ENCODE results near the gene GATA3. TPM values are rescaled to one million over a fixed set of nuclear protein-coding genes. Genes with fewer than 3 reads are reported as not detected.

Gene GATA3
- total RNA-seq, 5 donors from 2014 or later (not counting 1 experiment from before 2014, with no cell fraction given) = 47.2 to 98.1 (median 59.9) TPM

DNA sequence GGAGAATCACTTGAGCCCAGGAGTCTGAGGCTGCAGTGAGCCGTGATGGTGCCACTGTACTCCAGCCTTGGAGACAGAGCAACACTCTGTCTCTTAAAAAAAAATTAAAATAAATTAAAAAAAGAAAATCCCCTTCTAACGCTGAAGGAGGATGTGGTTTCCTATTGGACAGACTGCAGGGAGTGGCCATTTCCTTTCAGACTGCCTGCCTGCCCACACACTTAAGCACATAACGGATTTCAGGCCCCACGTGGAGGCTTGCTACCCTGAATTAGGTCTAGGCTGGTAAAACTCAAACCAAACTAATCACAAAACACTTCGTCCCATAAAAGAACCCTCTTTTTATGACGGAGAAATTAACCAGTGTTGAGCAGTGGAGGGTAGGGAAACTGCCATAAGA lies 34.0 kb downstream of the GATA3 start:
- Histone ChIP-seq H3K4me3 (ENCODE audit: control insufficient read depth in 1 of 2, extremely low read depth in 1 of 2, low read length in 1 of 2) (no peak overlapping the region), H3K27me3 (replicated peaks in 1 of 2; ENCODE audit: control insufficient read depth in 2 of 2, extremely low read depth in 1 of 2, insufficient read depth in 2 of 2, low read length in 1 of 2) (no peaks in the 10 kb centered on the region), H3K36me3 (ENCODE audit: control insufficient read depth in 2 of 2, extremely low read depth in 1 of 2, insufficient read depth in 1 of 2, low read length in 1 of 2) (peaks cover 0 to 2% of the 10 kb centered on the region in 2 donors), H3K9me3 (no peaks in the 10 kb centered on the region), H3K4me1 (ENCODE audit: control insufficient read depth in 1 of 2, extremely low read depth in 1 of 2, insufficient read depth in 2 of 2, low read length in 2 of 2) (peaks cover 10 to 25% of the 10 kb centered on the region in 2 experiments), H3K27ac (ENCODE audit: low read length) (peak overlapping the region; percentile 44)
- DNase-seq (peak in 32 of 35 experiments; percentile 14 to 72 (median 39)), ATAC-seq (replicated peaks in 1 of 4) (peak; percentile 84 to 98 (median 97))
- CTCF ChIA-PET = no interaction called here
- no peaks in the 10 kb centered on the region for H3K27me3 Mint-ChIP-seq
- H3K4me3 Mint-ChIP-seq = no peak overlapping the region
- H3K9me3 Mint-ChIP-seq = no peaks in the 10 kb centered on the region
- peaks cover 20 to 27% (median 22%) of the 10 kb centered on the region in 3 donors for H3K4me1 Mint-ChIP-seq
- H3K27ac Mint-ChIP-seq = no peak overlapping the region
- peaks cover 10% of the 10 kb centered on the region for H3K36me3 Mint-ChIP-seq
- POLR2A ChIA-PET = no interaction called here
- WGBS (ENCODE audit: insufficient coverage) = no CpG with 5 or more reads among the region's 6 CpGs

DNA sequence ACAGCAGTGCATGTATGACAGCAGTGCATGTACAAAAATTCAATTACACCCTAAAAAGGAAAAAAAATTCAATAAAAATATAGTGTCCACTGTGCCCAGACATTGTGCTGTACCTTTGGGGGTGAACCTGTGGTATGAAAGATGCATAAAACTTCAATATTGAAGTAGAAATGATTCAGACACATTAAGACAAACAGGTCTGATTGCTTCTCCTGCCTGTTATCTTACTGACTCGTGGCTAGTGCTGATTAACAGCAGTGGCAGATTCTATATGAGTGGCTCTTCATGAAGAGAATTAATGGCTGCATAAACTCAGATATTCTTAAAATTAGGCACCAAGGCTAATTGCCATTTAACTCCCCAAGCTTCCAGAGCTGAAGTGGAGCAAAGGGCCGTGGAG lies 37.9 kb downstream of the GATA3 start:
- H3K27ac Mint-ChIP-seq = no peak overlapping the region
- no peak overlapping the region for H3K4me3 Mint-ChIP-seq
- ChIA-PET CTCF (no interaction called here), POLR2A (interaction anchor here in 1 of 2 donors (0.5 kb wide), 1 partner anchor 38 kb away, joined by 6 read pairs; the partner anchor contains the start of gene GATA3)
- no peak overlapping the region for H3K27ac ChIP-seq (ENCODE audit: low read length)
- DNase-seq (no peak), ATAC-seq (replicated peaks in 1 of 4) (no peak)
- no peaks in the 10 kb centered on the region for H3K36me3 ChIP-seq (ENCODE audit: control insufficient read depth in 2 of 2, extremely low read depth in 1 of 2, insufficient read depth in 1 of 2, low read length in 1 of 2)
- no peaks in the 10 kb centered on the region for H3K9me3 ChIP-seq
- WGBS (ENCODE audit: insufficient coverage) = no CpG with 5 or more reads among the region's 2 CpGs
- no peaks in the 10 kb centered on the region for H3K27me3 ChIP-seq (replicated peaks in 1 of 2; ENCODE audit: control insufficient read depth in 2 of 2, extremely low read depth in 1 of 2, insufficient read depth in 2 of 2, low read length in 1 of 2)
- no peaks in the 10 kb centered on the region for H3K9me3 Mint-ChIP-seq
- no peaks in the 10 kb centered on the region for H3K27me3 Mint-ChIP-seq
- H3K4me1 Mint-ChIP-seq = peaks cover 15 to 19% (median 19%) of the 10 kb centered on the region in 3 donors
- H3K4me1 ChIP-seq (ENCODE audit: control insufficient read depth in 1 of 2, extremely low read depth in 1 of 2, insufficient read depth in 2 of 2, low read length in 2 of 2) = peaks cover 8 to 21% of the 10 kb centered on the region in 2 experiments
- no peak overlapping the region for H3K4me3 ChIP-seq (ENCODE audit: control insufficient read depth in 1 of 2, extremely low read depth in 1 of 2, low read length in 1 of 2)
- H3K36me3 Mint-ChIP-seq = peaks cover 14% of the 10 kb centered on the region

DNA sequence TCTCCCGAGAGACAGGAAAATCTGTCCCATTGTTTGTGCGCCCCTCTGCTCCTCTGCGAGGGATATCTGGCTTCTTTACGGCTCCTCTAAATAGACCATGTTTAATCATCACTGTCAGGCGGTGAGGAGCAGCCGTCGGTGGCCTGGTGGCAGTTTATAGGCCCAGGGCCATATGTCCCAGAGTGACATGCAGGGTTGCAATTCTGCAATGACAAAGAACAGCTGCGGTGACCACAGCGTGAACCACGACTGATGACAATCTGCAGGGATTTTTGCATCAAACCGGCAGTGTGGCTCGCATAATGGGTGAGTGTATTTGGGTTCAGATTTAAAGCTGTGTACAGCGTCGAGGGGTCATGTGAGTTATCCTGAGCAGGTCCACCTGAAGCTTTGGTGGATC lies 41.5 kb downstream of the GATA3 start:
- DNase-seq (no peak), ATAC-seq (replicated peaks in 1 of 4) (no peak)
- Histone ChIP-seq H3K27ac (ENCODE audit: low read length) (no peak overlapping the region), H3K4me1 (ENCODE audit: control insufficient read depth in 1 of 2, extremely low read depth in 1 of 2, insufficient read depth in 2 of 2, low read length in 2 of 2) (no peaks in the 10 kb centered on the region), H3K9me3 (no peaks in the 10 kb centered on the region), H3K36me3 (ENCODE audit: control insufficient read depth in 2 of 2, extremely low read depth in 1 of 2, insufficient read depth in 1 of 2, low read length in 1 of 2) (no peaks in the 10 kb centered on the region), H3K27me3 (replicated peaks in 1 of 2; ENCODE audit: control insufficient read depth in 2 of 2, extremely low read depth in 1 of 2, insufficient read depth in 2 of 2, low read length in 1 of 2) (no peaks in the 10 kb centered on the region), H3K4me3 (ENCODE audit: control insufficient read depth in 1 of 2, extremely low read depth in 1 of 2, low read length in 1 of 2) (no peak overlapping the region)
- Mint-ChIP-seq H3K4me3 (no peak overlapping the region), H3K9me3 (no peaks in the 10 kb centered on the region), H3K27me3 (no peaks in the 10 kb centered on the region), H3K4me1 (peaks cover 0 to 6% (median 0%) of the 10 kb centered on the region in 3 donors), H3K36me3 (peaks cover 14% of the 10 kb centered on the region), H3K27ac (no peak overlapping the region)
- ChIA-PET POLR2A (no interaction called here), CTCF (no interaction called here)
- WGBS (ENCODE audit: insufficient coverage) = 59% methylated on average over 11 of the region's 14 CpGs

DNA sequence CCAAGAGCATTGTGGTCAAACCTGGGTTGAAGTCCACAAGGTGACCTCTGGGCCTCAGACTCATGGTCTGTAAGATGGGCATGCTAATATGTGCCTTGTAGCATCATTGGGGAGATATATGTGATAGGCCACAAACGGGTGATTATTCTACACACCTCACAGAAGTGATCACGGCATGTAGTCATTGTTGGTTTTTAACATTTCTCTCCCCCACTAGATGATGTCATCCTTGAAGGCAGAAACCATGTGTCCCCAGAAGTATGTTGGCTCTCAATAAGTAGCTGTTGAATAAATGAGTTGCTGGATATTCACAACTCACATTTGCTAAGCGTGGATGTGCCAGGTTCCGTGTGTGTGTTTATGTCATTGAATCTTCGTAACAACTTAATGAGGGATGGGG lies 42.4 kb downstream of the GATA3 start:
- H3K9me3 ChIP-seq = no peaks in the 10 kb centered on the region
- H3K36me3 Mint-ChIP-seq = peaks cover 14% of the 10 kb centered on the region
- H3K27me3 Mint-ChIP-seq = no peaks in the 10 kb centered on the region
- ChIA-PET POLR2A (interaction anchor here in 1 of 2 donors (0.5 kb wide), 1 partner anchor 36 kb away, joined by 5 read pairs; no protein-coding TSS in a partner anchor), CTCF (no interaction called here)
- no peaks in the 10 kb centered on the region for H3K27me3 ChIP-seq (replicated peaks in 1 of 2; ENCODE audit: control insufficient read depth in 2 of 2, extremely low read depth in 1 of 2, insufficient read depth in 2 of 2, low read length in 1 of 2)
- no peak for DNase-seq
- H3K4me1 ChIP-seq (ENCODE audit: control insufficient read depth in 1 of 2, extremely low read depth in 1 of 2, insufficient read depth in 2 of 2, low read length in 2 of 2) = no peaks in the 10 kb centered on the region
- no peak overlapping the region for H3K27ac Mint-ChIP-seq
- no peak overlapping the region for H3K4me3 ChIP-seq (ENCODE audit: control insufficient read depth in 1 of 2, extremely low read depth in 1 of 2, low read length in 1 of 2)
- ATAC-seq (replicated peaks in 1 of 4) = no peak
- no peaks in the 10 kb centered on the region for H3K36me3 ChIP-seq (ENCODE audit: control insufficient read depth in 2 of 2, extremely low read depth in 1 of 2, insufficient read depth in 1 of 2, low read length in 1 of 2)
- H3K9me3 Mint-ChIP-seq = no peaks in the 10 kb centered on the region
- WGBS (ENCODE audit: insufficient coverage) = no CpG with 5 or more reads among the region's 5 CpGs
- no peak overlapping the region for H3K27ac ChIP-seq (ENCODE audit: low read length)
- peaks cover 0 to 3% (median 0%) of the 10 kb centered on the region in 3 donors for H3K4me1 Mint-ChIP-seq
- no peak overlapping the region for H3K4me3 Mint-ChIP-seq

DNA sequence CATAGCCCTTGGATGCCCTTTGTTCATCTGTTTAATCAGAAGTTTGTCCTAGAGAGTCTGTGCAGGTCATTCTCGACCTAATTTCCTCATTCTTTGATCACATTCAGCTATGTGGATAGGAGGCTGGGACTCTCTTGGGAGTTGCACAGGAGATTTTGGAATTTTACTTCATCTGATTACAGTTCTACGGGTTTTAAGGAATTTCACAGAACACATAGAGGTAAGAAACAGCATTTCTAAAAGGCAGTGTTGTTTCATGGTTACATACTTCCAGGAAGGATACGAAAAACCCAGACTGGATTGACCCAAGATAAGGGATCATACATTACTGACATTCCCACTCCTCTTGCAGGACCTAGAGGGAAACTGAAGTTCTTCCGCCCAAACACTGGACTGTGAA lies 45.9 kb downstream of the GATA3 start:
- Histone ChIP-seq H3K4me1 (ENCODE audit: control insufficient read depth in 1 of 2, extremely low read depth in 1 of 2, insufficient read depth in 2 of 2, low read length in 2 of 2) (peaks cover 0 to 5% of the 10 kb centered on the region in 2 experiments), H3K27ac (ENCODE audit: low read length) (no peak overlapping the region), H3K9me3 (no peaks in the 10 kb centered on the region), H3K27me3 (replicated peaks in 1 of 2; ENCODE audit: control insufficient read depth in 2 of 2, extremely low read depth in 1 of 2, insufficient read depth in 2 of 2, low read length in 1 of 2) (no peaks in the 10 kb centered on the region), H3K36me3 (ENCODE audit: control insufficient read depth in 2 of 2, extremely low read depth in 1 of 2, insufficient read depth in 1 of 2, low read length in 1 of 2) (no peaks in the 10 kb centered on the region), H3K4me3 (ENCODE audit: control insufficient read depth in 1 of 2, extremely low read depth in 1 of 2, low read length in 1 of 2) (no peak overlapping the region)
- ATAC-seq (replicated peaks in 1 of 4) = no peak
- no peaks in the 10 kb centered on the region for H3K9me3 Mint-ChIP-seq
- no peaks in the 10 kb centered on the region for H3K27me3 Mint-ChIP-seq
- peaks cover 0 to 2% (median 2%) of the 10 kb centered on the region in 3 donors for H3K4me1 Mint-ChIP-seq
- DNase-seq = no peak
- H3K4me3 Mint-ChIP-seq = no peak overlapping the region
- no CpG with 5 or more reads among the region's 4 CpGs for whole genome bisulfite sequencing (ENCODE audit: insufficient coverage)
- ChIA-PET CTCF (no interaction called here), POLR2A (no interaction called here)
- no peak overlapping the region for H3K27ac Mint-ChIP-seq
- peaks cover 5% of the 10 kb centered on the region for H3K36me3 Mint-ChIP-seq

DNA sequence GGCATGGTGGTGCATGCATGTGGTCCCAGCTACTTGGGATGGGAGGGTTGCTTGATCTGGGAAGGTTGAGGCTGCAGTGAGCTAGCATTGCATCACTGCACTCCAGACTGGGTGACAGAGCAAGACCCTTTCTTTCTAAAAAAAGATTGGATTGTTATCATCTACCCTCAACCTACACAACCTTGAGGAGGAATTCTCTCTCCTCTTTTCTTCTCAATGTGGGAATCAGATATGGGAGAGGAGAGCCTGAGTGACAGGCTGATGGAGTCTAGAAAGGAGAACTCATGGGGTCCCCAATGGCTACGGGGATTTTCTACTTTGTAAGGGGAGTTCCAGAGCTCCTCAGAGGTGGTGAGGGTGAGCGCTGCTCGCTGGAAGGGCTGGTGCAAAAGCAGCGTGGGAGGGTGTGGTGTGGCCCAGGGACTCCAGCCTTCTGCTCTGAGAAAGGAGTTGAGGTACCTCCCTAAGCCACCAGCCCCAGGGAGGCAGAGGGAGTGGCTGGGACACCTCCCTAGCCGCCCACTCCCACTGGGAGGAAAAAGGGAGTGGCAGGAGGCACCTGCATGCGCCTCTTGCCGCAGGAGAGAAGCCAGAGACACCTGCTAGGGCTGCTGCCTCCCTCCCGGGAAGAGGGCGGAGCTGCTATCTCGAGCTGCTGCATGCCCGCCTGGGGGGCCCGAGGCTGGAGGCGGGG lies 48.4 kb downstream of the GATA3 start:
- no peaks in the 10 kb centered on the region for H3K9me3 Mint-ChIP-seq
- H3K36me3 Mint-ChIP-seq = no peaks in the 10 kb centered on the region
- no peak overlapping the region for H3K27ac Mint-ChIP-seq
- H3K27me3 Mint-ChIP-seq = no peaks in the 10 kb centered on the region
- peaks cover 0 to 5% of the 10 kb centered on the region in 2 experiments for H3K4me1 ChIP-seq (ENCODE audit: control insufficient read depth in 1 of 2, extremely low read depth in 1 of 2, insufficient read depth in 2 of 2, low read length in 2 of 2)
- 60% methylated on average over 8 of the region's 13 CpGs for WGBS (ENCODE audit: insufficient coverage)
- H3K27me3 ChIP-seq (replicated peaks in 1 of 2; ENCODE audit: control insufficient read depth in 2 of 2, extremely low read depth in 1 of 2, insufficient read depth in 2 of 2, low read length in 1 of 2) = no peaks in the 10 kb centered on the region
- H3K4me3 ChIP-seq (ENCODE audit: control insufficient read depth in 1 of 2, extremely low read depth in 1 of 2, low read length in 1 of 2) = no peak overlapping the region
- H3K4me1 Mint-ChIP-seq = peaks cover 0 to 2% (median 2%) of the 10 kb centered on the region in 3 donors
- H3K9me3 ChIP-seq = no peaks in the 10 kb centered on the region
- POLR2A ChIA-PET = no interaction called here
- DNase-seq (peak in 1 of 35 experiments; percentile 15), ATAC-seq (replicated peaks in 1 of 4) (no peak)
- H3K36me3 ChIP-seq (ENCODE audit: control insufficient read depth in 2 of 2, extremely low read depth in 1 of 2, insufficient read depth in 1 of 2, low read length in 1 of 2) = no peaks in the 10 kb centered on the region
- H3K27ac ChIP-seq (ENCODE audit: low read length) = no peak overlapping the region
- no peak overlapping the region for H3K4me3 Mint-ChIP-seq
- CTCF ChIA-PET = interaction anchor here in 1 of 2 donors (0.6 kb wide), 1 partner anchor 49 kb away, joined by 3 read pairs; the partner anchor contains the start of gene GATA3

All from T-cell (primary cell).